HL-60 (cell line): ENCODE results near the gene GADD45A.

Experiments used
- GABPA ChIP-seq: IDR thresholded peaks from 2 replicates; pipeline ENCODE4 v1.6.1; 2012; ENCODE audit warnings: low read depth
- POLR2AphosphoS5 ChIP-seq: IDR thresholded peaks from 2 replicates; pipeline ENCODE4 v1.6.1; 2012; ENCODE audit warnings: low read depth
- TF ChIP-seq, protein P1 (sequence below): IDR thresholded peaks from one replicate; pipeline ENCODE4 v1.5.1; 2011; ENCODE audit warnings: low read length, control low read depth, inconsistent platforms; ENCODE audit not compliant: insufficient read depth

DNA sequence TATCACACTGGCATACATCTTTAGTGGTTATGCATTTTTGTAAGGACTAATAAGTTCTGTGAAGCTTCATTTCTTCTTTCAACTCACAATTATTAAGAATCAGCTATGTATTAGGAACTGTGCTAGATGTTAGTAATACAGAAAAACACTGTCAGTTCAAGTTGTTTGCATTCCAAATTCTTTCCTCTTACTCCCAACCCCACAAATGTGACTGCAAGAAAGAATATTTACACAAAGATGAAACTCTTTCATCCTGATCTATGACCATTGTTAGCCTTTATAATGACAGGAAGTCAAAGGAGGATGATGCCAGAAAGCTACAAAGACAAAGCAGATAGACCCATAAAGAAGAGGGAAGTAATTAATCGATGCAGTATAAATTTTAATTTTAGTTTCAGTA lies 21.0 kb upstream of the GADD45A start:
- TF ChIP-seq, protein P1, sequence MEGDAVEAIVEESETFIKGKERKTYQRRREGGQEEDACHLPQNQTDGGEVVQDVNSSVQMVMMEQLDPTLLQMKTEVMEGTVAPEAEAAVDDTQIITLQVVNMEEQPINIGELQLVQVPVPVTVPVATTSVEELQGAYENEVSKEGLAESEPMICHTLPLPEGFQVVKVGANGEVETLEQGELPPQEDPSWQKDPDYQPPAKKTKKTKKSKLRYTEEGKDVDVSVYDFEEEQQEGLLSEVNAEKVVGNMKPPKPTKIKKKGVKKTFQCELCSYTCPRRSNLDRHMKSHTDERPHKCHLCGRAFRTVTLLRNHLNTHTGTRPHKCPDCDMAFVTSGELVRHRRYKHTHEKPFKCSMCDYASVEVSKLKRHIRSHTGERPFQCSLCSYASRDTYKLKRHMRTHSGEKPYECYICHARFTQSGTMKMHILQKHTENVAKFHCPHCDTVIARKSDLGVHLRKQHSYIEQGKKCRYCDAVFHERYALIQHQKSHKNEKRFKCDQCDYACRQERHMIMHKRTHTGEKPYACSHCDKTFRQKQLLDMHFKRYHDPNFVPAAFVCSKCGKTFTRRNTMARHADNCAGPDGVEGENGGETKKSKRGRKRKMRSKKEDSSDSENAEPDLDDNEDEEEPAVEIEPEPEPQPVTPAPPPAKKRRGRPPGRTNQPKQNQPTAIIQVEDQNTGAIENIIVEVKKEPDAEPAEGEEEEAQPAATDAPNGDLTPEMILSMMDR: no peak
- TF ChIP-seq GABPA (no peak), POLR2AphosphoS5 (no peak)
